GM08714 (cell line): ENCODE data around the gene NR4A2.

Source experiments
- H3K4me3 ChIP-seq: fragments of 200-500 bp; sonication (Bioruptor generic); 2 replicates; pipeline ENCODE4 v1.5.1; 2014; ENCODE audit warnings: mild to moderate bottlenecking, low read length, inconsistent platforms
- ZNF274 ChIP-seq: IDR thresholded peaks from 2 replicates; pipeline ENCODE4 v1.6.1; 2012; ENCODE audit warnings: mild to moderate bottlenecking, low read depth, low read length

NR4A2 gene

DNA sequence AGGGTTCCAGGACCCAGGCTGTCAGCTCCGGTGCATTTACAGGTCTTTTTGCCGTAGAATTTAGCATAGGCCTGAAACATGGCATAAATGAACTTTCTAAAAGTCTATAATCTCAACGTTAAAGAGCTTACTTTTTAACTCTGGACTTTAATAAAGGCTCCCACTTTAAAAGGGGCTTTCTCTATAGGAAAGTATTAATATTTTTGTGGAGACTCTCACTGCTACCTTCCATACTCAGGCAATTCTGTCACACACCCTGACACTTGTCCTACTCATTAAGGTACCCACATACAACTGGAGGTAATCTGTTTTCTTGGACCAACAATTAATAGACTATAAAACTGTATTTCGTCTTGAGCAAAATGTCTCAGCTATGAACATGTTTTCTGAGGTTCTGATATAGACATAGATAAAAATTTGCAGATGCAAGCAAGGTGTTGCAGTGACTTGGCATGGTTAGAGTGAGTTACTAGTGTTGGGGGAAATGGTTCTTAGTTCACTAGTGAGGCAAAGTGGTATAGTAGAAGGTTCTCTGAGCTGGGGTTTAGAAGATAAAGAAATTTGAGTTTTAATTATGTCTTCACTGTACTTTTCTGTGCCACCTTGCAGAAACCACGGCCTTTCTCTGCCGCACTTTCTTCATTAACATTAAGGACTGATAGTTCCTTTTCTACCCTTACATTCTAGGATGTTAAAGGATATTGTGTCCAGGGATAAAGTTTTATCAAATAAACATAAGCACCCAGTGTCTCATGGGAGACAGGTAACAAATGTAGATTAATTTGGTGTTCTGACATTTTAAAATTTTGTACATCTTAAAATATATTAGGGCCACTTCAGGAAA is 10.8 kb upstream of the NR4A2 start:
- H3K4me3 ChIP-seq: peak overlapping the region; percentile 77
- TF ChIP-seq ZNF274: no peak

- TF ChIP-seq ZNF274: no peak
Measured at GRCh38 chr2:156342254-156343095, 10.0 kb upstream of the NR4A2 start.

GRCh38 chr2:156341452-156342253 is 9.1 kb upstream of the NR4A2 start:
- no peak for TF ChIP-seq ZNF274
- H3K4me3 ChIP-seq: peak overlapping the region; percentile 95

More at GRCh38 chr2:156342254-156343095, 10.0 kb upstream of the NR4A2 start:
- H3K4me3 ChIP-seq: peak overlapping the region; percentile 95

DNA sequence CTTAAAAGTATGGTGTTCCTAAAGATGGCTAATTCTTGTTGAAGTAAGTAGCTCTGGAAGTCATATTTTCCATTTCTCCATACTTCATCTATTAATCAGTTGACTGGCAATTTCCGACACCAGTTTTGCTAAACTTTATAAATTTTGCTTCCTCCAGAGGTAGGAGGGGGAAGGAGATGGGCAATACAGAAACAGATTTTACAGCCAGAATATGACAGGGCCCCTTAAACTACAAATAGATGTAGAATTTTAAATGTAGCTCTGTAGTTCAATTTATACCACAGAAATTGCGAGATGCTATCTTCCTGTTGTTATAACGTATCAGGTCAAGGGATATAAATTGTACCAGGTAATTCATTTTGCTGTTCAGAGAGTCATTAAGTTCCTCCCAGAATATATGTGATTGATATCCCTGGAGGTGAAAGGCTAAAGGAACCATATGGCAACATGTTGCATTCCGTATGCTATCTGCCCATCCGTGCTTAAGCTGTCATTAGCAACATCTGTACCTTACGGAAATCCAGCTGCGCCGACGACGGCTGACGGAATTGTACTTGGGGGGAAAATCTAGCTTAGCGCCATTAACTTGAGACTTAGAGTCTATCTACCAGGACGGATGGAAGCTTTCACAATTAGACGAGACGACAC is 8.4 kb upstream of the NR4A2 start:
- no peak for TF ChIP-seq ZNF274
- peak overlapping the region; percentile 95 for H3K4me3 ChIP-seq

DNA sequence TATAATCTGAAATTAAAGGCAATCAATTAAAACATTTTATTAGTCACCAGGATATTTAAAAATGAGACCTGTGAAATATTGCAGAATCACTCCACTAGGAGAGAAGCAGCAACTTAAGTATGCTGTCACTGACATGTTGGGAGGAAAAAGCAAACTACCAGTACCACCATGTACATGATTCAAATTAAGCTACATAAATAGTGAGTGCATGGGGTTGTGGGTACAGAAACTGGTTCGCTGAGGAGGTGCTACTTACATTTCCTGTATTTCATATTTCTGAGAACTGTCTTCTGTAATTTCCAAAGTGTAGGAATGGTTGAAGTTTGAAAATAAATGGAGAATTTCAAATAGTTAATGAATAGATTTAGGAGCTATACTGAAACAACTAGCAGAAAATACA is 7.9 kb upstream of the NR4A2 start:
- no peak for TF ChIP-seq ZNF274
- peak overlapping the region; percentile 95; the same call in 1 of the 2 replicates for H3K4me3 ChIP-seq

DNA sequence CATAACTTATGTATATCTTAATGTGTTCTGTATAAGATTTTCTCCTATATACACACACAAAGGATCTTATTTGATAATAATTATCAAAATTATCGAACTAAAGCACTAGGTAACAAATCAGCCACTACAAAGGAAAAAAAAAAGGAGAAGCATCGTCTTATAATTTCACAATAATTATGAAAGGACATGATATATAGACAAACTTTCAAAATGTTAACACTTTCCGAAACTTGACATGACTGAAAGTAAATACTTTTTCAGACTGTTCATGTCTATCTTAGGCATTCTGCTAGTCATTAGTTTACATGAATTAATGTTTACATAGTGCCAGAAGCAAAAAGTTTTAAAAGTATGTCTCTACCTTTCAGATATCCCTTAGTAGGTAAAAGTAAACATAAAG is 7.3 kb upstream of the NR4A2 start:
- no peak for TF ChIP-seq ZNF274
- H3K4me3 ChIP-seq: no peak overlapping the region

GRCh38 chr2:156339110-156339847 is 6.8 kb upstream of the NR4A2 start:
- H3K4me3 ChIP-seq: no peak overlapping the region
- no peak for TF ChIP-seq ZNF274

DNA sequence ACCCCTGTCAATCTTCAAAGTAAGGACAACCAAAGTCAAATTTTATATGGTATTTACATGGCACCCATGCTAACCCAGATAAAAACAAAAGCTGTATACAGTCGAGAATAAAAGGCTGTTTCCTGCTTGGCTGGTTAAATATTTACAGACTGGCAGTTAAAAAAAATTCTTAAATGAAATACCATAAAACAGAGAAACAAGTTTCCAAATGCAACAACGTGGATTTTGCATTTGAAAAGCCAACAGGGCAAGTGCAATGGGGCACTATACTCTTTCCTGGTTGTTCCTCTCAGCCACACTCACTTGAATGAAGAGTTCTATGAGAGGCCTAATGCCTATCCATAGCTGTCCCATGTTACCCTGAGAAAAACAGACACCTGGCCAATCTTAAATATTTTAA is 6.1 kb upstream of the NR4A2 start:
- H3K4me3 ChIP-seq: no peak overlapping the region
- no peak for TF ChIP-seq ZNF274

GRCh38 chr2:156334496-156335478 is 2.3 kb upstream of the NR4A2 start:
- H3K4me3 ChIP-seq: peak overlapping the region; percentile 89
- no peak for TF ChIP-seq ZNF274

DNA sequence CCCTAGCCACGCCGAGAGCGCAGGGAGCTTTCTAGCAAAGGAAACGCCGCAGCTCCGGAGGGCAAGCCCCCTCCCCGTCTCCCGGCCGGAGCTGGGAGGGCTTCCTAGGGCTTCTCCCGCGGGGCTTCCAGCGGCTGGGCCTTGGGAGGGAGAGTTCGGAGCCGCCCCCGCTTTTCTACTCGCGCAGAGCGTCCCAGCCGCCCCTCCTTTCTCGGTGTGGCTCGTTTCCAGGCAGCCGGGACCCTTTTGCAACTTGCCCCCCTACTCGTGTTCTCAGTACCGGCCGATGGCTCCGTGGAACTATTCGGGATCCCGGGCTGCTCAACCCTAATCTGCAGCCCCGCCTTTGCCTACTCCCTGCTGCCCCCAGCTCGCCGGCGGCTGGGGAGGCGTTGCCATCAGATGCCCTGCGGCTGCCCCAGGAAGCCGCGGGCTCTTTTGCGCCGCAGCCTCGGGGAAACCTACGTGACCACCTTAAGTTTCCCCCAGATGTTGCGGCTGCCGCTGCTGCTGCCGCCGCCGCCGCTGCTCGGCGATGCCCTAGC is 1.5 kb upstream of the NR4A2 start:
- TF ChIP-seq ZNF274: no peak
- H3K4me3 ChIP-seq: peak overlapping the region; percentile 89

DNA sequence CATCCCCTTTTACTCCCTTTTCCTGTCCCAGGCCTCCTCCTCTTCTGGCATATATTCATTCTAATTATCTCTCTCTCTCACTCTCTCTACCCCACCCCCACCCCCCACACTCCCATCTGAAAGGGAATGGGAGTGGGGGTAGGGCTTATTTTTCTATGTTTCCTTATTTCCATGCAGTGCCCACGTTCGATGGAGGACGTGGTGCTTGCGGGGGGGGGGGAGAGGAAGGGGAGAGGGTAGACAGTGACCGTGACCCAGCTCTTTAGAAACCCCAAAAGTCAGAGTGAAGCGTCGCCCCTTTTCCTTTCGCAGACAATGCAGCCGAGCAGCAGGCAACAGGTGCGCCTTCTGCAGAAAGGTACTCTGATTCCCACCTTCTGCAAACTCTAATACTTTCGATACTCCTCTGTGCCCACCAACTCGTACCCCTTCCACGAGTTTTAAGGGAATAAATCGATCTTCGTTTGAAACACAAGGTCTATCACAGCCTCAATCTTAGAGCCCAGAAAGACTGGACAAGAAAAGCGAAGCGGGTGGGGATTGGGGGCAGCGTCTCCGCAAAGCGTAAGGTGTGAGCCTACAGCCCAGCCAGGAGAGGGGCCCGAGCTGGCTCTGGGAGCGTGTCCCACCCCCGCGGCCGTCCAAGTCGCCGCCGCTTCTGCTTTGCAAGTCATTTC is 891 bp upstream of the NR4A2 start:
- H3K4me3 ChIP-seq: peak overlapping the region; percentile 89
- no peak for TF ChIP-seq ZNF274
